22Rv1 (cell line): ENCODE results near the gene SLIT2.

ENCODE experiments used
- CTCF ChIP-seq: fragments of 450-650 bp; IDR thresholded peaks from 2 replicates; pipeline ENCODE4 v1.5.1; 2017; ENCODE audit warnings: mild to moderate bottlenecking
- ZFX ChIP-seq: fragments of 450-650 bp; IDR thresholded peaks from 2 replicates; pipeline ENCODE4 v1.6.1; 2017; ENCODE audit warnings: antibody characterized with exemption, borderline replicate concordance

- TF ChIP-seq CTCF: no peak
- no peak for TF ChIP-seq ZFX
Observed at GRCh38 chr4:20203508-20203907, 48.2 kb upstream of the SLIT2 start.
